HG03457 (cell line): ENCODE data around the gene ITPK1.
"Not testable (repeated sequence)": the region's sequence is repeated elsewhere in the genome, so short reads cannot be mapped to it uniquely, and the experiment has no call there.

Experiments
- ATAC-seq: cut with Tn5 transposase; IDR thresholded peaks from one replicate; pipeline ENCODE4 v1.9.1; 2021; ENCODE audit warnings: moderate number of reproducible peaks; ENCODE audit not compliant: unreplicated experiment

ITPK1 gene

DNA sequence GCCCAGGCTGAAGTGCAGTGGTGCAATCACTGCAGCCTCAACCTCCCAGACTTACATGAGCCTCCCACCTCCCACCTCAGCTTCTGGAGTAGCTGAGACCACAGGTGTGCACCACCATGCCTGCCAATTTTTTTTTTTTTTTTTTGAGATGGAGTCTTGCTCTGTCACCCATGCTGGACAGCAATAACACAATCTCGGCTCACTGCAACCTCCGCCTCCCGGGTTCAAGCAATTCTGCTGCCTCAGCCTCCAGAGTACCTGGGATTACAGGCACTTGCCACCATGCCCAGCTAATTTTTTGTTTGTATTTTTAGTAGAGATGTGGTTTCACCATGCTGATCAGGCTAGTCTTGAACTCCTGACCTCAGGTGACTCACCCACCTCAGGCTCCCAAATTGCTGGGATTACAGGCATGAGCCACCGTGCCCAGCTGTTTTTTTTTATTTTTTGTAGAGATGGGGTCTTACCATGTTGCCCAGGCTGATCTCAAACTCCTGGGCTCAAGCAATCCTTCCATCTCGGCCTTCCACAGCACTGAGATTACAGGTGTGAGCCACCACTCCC is 15.6 kb upstream of the ITPK1 start:
- not testable (repeated sequence) for ATAC-seq

DNA sequence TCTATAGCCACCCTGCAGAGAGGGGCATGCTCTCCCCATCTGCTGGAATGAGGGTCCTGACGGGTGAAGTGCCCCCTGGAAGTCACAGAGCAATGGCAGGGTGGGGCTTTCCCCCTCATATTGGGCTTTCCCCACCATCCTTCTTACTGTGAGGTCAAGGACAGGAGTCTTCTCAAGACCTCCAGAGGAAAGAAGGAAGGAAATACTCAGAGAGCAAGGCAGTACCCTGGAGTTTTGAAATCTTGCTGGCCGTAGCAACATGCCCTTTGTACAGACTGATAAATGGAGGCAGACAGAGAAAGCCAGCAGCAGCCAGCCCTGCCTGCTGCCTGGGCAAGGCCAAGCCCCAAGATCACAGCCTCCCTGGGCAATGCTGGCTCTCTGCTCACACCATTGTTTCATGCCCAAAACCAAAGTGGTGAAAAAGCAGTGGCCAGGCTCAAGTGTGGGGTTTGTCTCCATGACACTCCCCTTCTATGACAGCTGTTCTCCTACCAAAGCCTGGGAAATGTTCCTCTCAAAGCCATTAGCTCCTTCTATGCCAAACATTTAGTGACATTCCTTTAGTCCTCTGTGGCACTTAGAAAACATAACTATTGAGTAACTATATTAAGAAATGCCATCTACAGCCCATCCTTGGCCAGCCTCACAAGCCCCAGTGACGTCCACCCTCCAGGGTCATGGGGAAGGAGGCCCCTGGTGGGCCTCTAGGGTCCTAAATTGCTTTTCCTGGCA is 13.2 kb upstream of the ITPK1 start:
- no peak for ATAC-seq

DNA sequence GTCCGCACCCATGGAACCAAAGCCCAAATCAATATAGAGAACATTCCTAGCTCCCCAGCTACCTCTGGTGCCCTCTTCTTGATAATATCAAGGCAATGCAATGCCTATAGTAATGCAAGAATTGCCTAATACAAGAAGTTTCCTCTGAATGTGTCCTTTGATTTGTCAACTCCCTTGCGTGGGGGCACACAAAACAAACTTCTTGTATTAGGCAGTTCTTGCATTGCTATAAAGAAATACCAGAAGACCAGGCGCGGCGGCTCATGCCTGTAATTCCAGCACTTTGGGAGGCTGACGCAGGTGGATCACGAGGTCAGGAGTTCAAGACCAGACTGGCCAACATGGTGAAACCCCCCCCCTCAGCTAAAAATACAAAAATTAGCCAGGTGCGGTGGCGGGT is 10.4 kb upstream of the ITPK1 start:
- no peak for ATAC-seq

DNA sequence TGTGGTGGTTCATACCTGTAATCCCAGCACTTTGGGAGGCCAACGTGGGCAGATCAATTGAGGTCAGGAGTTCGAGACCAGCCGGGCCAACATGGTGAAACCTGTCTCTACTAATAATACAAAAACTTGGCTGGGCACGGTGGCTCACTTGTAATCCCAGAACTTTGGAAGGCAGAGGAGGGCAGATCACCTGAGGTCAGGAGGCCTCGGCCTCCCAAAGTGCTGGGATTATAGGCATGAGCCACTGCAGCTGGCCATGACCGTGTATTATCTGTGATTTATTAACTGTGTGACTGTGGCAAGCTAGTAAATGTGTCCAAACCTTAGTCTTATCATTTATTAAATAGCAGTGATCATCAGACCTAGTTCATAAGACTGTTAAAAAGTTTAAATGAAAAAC is 7.1 kb upstream of the ITPK1 start:
- no peak for ATAC-seq

DNA sequence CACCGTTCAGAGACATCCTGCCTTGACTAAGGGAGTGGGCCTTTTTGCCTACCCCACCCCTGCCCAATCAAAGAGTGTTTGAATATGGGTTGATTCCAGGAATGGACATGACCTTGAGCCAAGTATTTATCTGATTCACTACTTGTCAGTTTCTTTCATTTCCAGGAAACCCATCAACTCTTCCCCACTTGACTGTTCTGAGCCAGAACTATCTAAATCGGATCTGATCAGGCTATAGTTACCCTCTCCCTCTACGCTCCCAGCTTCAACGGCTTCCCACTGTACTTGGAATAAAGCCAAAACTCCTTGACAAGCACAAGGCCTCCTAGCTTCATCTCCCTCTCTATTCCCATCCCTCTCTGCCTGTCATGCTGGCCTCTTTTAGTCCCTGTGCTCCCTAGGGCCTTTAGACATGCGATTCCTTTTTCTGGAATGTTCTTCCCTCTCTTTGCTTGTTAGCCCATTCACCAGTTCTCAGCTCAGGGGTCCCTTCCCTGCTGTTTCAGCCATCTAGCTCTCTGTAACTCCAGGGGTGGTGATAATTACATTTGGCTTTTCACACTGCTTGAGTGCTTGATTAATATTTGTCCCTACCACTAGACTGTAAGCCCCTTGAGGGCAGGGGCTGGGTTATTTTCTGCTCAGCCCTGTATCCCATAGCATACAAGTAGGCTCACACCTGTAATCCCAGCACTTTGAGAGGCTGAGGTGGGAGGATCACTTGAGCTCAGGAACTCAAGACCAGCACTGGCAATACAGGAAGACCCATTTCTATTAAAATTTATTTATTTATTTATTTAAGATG is 5.5 kb upstream of the ITPK1 start:
- ATAC-seq = no peak

DNA sequence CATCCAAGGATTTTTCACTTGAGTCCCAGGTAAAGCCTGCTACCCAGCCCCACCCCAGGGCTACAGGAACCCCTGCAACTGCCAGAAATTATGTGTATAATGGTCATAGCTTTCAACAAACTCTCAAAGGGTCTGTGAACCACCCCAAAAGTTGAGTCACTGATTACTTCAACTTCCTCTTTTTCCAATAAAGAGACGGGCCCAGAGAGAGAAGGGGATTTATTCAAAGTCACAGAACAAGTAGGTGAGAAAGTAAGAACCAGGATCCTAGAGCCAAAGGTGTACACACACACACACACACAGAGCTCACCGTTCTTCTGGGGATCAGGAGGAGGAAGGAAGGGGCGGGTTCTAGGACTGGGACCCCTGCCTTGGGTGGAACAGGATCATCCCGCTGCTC is 4.8 kb upstream of the ITPK1 start:
- ATAC-seq = no peak

DNA sequence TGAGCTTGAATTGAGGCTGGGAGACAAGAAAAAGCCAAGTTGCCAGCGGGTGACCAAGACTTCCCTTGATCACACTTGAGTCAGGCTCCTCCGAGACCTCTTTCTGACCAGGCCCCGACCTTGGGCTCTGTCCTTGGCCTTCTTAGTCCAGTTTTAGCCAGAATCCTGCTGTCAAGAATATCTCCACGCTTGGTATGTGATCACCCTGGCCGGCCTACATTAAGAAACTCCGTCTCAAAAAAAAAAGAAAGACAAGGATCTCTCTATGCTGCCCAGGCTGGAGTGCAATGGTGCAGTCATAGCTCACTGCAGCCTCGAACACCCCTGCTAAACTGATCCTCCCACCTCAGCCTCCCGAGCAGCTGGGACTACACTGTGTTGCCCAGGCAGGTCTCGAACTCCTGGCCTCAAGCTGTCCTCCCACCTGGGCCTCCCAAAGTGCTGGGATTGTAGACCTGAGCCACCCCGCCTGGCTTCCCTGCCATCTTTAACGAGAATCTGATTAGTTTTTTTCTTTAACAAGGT is 1.0 kb upstream of the ITPK1 start:
- ATAC-seq = no peak

DNA sequence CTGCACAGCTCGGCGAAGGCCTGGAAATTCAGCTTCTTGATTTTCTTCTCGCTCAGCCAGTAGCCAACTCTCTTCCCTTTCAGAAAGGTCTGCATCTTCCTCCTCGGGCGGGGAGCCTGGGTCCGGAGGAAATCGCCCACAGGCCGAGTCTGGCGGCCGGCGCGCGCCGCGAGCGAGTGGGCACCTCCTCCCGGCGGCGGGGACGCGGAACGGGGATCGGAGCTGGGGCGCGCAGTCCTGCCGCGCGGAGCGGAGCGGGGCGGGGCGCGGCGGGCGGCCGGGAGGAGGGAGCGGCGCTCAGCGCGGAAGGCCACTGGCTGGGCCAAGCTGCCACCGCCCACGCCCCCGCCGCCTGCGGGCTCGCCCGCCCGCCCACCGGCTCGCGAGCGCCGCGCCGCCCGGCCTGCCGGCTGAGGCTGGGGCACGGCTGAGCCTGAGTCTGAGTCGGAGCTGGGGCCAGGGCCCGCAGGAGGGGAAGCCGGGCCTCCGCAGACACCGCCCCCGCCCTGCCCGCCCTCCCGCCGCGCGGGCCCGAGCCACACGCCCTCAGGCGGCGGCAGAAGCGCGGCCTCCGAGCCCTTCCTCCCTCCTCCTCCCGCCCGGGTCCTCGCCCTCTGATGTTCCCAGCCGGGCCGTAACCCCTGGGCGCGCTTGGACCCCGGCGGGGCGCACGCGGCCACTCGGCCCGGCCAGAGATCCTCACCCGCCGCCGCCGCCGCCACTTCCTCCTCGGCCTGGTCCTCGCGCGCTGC is 480 bp downstream of the ITPK1 start:
- peak; percentile 60 for ATAC-seq

DNA sequence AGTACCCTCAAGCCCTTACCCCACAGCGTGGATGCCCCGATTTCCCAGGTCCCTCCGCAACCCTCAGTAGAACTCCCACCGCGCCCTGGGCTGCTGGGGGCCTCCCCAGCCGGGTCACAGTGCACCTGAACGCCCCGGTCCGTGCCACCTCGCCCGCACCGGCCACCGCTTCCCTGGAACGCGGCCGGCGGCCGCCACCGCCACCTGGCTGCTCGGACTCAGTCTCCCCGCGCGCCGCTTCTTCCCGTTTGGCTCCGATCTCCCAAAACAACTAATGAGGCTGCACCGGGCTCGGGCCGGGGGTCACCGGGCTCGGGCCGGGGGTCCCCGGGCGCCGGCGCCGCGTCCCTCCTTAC is 1.0 kb downstream of the ITPK1 start:
- ATAC-seq = no peak

DNA sequence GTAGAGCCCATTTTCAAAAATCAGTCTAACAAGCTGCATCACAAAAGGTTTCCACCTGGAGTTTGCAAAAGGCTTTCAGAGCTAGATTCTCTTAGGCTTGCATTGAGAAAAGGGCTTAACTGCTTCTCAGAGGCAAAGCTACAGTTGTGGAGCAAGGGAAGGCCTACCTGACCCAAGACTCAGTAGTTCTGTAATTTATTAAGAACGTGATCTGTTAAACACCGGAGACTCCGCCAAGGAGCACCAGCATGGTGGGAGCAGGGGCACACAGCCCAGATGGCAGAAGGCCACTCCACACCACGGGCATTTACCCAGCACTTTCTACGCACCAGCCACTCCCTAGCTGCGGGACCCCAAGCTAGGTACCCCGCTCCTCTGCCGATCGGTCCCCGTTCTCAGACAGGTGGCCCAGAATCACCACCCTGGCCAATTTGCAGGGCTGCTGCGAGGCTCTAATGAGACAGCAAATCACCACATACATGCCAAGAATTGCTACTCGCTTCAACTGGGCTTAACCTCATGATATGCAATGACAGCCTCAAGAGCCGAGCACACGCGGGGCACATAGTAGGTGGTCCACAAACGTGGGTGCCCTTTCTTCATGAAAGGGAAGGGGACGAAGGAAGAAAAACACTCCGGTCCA is 1.5 kb downstream of the ITPK1 start:
- no peak for ATAC-seq

DNA sequence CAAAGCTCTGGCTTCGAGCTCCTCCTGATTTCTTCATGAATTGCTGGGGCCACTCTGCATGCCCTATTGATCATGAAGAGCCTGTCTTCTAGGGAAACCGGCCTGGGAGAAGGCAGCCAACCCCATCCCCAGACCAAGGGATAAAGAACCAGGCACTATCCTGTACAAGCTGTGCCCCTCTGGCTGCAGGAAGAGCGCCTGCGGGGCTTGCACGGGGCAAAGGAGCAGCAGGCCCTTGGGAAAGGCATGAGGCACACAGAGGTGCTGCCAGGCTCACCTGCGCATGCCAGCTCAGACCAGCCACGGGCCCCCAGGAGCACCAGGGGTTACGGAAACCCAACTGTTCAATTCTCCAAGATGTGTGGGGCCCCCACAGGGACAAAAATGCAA is 2.1 kb downstream of the ITPK1 start:
- no peak for ATAC-seq

DNA sequence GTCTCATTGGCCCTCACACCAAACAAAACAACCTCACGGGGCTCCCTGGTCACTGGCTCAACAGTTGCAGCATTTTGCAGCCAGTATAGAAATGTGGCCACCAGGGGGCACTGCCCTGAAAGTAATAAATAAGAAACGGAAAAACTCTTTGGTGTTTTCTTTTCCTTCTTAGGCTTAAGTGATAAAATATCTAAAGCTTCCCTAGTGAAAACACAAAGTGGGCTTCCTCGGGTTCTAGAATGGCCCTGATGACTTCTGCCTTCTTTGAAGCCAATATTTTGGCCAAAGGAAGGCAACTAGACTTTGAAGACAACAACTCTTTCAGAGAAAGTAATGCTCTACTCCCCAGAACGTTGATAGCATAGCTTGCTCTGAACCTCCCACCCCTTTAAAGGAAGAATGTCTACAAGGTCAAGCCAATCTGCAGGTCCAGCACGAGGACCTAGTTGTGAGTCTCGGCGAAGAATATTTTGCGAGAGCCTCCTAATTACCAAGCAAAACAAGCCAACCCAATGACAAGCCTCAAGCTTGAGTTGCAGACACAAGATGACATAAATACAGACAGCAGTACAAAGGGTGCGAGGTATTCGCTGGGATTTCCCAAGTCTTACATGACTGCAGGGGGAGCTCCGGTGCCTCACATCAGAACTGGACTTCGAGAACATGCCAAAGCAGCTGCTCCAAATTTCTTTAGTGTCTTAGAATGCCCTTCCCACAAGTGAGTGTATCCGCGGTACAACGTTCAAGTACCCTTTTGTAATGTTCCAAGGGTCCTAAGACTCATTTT is 2.6 kb downstream of the ITPK1 start:
- ATAC-seq = no peak

DNA sequence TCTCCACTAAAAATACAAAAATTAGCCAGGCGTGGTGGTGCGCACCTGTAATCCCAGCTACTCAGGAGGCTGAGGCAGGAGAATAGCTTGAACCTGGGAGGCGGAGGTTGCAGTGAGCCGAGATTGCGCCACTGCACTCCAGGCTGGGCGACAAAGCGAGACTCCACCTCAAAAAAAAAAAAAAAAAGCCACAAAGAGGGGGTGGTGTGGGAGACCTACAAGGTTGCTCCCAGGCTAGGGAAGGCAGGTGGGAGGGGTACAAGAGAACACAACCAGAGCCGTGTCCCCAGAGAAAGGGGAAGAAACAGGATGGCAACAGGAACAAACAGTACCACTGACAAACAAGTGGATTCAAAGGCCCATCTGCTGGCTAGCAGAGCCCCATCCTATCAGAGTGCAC is 4.2 kb downstream of the ITPK1 start:
- ATAC-seq = not testable (repeated sequence)

DNA sequence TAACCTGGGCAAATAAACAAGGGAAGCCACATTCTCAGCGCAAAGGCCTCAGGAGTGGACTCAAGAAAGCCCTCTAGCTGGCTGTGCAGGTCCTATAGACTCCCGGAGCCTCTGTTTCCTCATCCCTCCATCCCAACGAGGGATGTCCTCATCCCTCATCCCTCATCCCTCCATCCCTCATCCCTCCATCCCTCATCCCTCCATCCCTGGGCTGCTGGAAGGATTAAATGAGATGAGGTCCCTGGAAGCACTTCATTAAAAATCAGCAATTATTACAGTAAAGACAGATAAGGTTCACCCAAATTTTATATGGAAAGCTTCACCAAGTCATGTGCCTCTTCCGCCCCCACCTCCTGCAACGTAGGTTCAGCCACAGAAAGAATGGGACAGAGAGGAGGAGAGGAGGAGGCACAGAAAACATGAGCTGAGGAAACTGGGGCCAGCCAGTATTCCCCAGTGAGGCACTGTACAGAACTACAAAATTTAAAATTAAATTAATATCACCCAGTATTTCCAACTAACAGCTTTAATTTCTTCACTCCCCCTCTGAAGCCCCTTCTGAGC is 4.8 kb downstream of the ITPK1 start:
- ATAC-seq = no peak

DNA sequence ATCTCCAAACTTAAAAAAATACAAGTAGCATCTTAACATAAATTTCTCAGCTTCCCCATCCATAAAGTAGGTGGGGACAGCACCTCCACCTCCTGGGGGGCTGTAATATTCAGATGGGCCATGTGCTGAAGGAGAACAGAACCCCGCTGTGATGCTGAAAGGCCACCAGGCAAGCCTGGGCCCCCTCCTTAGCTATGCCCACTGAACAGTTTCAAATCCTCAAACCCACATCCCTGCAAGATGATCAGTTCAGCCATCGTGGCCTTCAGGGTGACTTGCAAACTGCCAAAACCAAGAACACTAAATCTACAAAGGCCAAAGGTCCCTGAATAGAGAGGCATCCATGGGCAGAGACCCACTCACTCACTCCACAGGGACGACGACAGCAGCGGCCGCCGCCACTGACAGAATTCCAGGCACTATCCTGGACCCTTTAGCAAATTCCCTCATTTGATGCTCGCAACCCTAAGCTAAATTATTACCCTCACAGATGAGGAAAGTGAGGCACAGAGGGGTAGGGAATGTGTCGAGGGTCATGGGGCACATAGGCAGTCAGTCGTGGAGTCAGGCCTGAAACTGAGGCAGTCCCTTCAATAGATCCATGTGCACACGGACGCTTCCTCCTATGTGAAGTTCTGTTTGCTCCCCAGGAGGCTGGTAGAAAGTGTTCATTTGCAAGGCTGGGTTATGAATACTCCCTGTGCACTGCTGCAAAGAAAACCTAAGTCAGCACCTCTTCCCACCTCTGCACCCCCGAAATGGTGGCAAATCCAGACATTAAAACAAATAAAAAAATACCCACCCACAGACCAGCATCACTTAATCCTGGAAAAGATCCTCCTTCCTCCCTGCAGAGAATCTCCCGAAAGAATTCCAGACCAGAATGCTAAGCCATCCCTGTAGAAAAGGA is 5.9 kb downstream of the ITPK1 start:
- ATAC-seq = no peak

DNA sequence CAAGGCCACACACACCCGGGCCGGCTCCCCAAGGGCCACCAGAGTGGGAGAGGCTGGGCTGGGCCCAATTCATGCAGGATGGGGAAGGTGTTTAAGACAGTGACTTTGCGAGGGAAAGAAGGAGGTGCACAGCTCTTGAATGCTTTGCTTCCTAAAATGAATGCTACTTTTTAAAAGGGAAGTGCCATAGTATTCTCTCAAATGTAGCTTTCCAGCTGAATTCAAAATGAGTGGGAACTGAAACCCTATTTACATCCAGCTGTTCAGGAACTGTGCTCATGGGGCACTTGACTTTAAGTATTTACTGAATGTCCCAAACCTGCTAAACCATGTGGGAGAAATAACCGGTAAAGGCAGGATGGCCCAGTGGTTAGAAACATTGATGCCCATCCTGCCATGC is 7.6 kb downstream of the ITPK1 start:
- no peak for ATAC-seq

DNA sequence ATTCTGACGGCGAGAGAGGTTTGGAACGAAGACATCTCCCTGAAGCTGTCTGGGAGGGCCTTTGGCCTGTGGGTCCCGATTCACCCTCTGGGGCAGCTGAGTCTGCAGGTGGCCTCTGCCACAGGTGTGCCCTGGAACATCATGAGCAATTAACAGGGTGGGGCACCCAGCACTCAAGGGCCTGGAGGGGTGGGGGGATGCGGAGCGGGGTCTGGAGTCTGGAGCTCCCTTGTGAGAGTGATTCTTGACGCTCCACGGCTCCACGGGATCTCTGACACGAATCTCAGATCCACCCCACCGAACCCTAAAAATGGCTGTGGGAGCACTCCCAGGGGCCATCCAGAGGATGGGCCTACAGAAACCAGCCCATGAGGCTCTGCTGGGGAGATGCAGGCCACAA is 8.3 kb downstream of the ITPK1 start:
- ATAC-seq = no peak

DNA sequence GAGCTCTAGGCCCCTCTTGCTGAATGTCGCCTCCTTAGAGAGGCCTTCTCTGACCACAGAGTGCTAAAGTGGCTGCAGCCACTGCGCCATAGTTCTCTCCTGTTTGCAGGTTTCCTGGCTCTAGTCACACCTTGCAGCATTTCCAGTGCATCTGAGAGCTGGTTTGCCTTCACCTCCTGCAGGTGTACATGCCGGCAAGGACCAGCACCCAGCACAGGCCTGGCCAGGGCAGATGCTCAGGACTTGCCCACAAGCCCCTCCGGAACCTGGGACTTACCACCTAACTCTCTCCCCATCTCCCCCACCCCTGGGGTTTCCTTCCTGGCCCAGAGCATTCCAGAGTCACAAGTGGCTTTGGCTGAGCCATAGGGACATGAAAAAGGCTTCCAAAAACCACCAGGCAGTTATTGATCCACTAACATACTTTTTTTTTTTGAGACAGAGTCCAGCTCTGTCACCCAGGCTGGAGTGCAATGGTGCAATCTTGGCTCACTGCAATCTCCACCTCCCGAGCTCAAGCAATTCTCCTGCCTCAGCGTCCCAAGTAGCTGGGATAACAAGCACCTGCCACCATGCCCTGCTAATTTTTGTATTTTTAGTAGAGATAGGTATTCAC is 9.1 kb downstream of the ITPK1 start:
- no peak for ATAC-seq
